ENCODE measurements around the gene RBMX.
A peak's percentile ranks its signal among the peaks of the same experiment; 100 is the strongest.

- peak; percentile 79 for TF ChIP-seq CEBPB (IDR thresholded peaks at IDR 0.05; ENCODE audit: low read depth, low read length)
- no peak for TF ChIP-seq CTCF (conservative IDR thresholded peaks at IDR 0.05; ENCODE audit: low read depth, low read length)
- TF ChIP-seq POLR2A (IDR thresholded peaks at IDR 0.05; ENCODE audit: low read depth, low read length): no peak
Observed at GRCh38 chrX:136839196-136839595, 41.3 kb downstream of the RBMX start.
